ENCODE measurements around the gene MORF4L2.

The MORF4L2 gene

DNA sequence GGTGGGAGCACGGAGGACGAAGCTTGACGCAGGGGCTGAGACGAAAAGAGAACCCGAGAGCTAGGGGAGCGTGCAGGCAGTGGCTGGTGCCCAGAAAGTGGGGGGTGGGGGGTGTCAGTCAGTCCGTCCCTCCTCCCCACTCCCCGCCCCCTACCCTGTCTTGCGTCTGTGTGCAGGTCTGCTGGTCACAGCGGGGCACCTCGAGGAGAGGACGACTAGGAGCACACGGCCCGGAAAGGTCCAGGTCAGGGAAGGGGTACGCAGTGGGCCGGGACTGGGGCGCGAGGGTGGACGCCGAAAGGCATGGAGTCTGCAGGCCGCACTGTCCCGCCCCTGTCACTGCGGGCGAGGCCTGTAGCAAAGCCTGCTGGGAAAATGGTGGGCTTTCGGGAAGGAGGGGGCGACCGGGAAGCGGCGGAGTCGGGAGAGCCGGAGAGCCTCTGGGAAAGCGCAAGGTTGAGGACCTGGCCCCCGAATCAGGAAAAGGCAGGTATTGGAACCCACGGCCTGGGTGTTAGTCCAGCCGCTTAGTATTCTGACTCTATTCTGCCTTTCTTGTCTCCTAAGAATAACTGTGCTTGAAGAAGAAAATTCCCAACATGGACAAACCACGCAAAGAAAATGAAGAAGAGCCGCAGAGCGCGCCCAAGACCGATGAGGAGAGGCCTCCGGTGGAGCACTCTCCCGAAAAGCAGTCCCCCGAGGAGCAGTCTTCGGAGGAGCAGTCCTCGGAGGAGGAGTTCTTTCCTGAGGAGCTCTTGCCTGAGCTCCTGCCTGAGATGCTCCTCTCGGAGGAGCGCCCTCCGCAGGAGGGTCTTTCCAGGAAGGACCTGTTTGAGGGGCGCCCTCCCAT is 57.0 kb downstream of the MORF4L2 start:
- H3K4me3 ChIP-seq (ENCODE audit: low read length) = peak overlapping the region; percentile 79
- no peak for TF ChIP-seq ZNF274 (IDR thresholded peaks at IDR 0.05; ENCODE audit: low read depth, low read length)

DNA sequence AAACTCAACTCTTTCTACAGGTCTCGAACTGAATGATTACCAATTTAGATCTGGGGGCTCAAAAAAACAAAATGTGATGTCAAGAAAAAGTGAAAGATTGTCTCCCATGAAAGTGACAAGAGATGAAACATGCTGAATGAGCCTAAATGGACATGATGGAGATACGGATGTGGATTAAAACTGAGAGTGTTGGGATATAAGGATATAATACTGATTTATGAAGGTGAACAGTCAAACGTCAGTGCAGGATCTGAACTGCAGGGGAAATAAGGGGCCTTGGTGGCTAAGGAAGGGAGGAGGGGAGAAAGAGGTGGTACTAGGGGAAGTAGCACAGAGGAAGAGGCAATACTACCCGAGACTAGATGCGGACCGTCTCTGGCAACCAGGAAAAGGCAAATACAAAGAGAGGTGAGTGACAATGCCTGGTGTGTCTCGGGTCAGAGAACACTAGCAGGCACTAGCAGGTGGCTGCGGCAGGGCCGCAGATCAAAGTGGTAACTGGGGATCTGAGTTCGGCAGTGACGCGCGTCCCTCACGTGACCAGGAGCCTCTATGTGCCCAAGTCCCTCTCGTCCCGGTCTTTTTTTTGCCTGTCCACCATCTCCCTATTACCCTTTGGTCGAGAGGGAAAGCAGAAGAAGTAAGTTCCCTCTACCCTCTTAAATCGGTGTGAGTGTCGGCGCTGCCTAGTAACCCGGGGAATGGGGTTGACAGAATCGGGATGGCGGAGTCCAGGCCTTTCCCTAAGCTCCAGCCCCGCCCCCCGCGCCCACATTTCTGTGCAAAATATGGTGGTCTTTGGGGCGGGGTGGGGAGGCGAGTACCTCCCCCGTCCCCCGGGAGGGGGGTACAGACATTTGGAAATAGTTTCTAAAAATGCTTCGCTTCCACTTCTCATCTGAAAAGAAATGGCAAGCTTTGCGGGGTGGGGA is 57.8 kb downstream of the MORF4L2 start, which contains the start of gene TCEAL1:
TCEAL1 (plus strand) TSS at position 590 of the 932 bp plus-strand sequence. CDS start 942 bp downstream, outside the sequence.
- TF ChIP-seq ZNF274 (IDR thresholded peaks at IDR 0.05; ENCODE audit: low read depth, low read length) = no peak
- H3K4me3 ChIP-seq (ENCODE audit: low read length) = peak within 1 kb of the TSS; percentile 79

DNA sequence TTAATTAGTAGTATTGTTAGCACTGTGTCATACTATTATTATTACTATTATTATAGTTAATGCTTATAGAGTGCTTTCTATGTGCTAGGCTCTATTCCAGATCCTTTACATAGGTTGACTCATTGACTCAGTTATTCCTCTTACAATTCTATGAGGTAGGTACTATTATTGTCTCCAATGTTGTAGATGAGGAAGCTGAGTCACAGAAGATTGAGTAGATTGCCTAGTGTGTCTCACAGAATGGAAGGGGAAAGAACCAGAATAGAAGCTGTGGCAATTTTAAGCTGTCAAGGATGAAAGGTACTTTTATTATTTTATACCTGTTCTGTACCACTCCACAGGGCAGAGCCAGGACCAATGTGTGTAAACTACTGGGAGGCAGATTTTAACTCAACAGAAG is 59.6 kb downstream of the MORF4L2 start:
- H3K4me3 ChIP-seq (ENCODE audit: low read length) = no peak overlapping the region
- TF ChIP-seq ZNF274 (IDR thresholded peaks at IDR 0.05; ENCODE audit: low read depth, low read length) = no peak

Data from GM08714 (cell line).